Measurements from ENCODE around the gene NR4A1. TPM values are rescaled to one million over a fixed set of nuclear protein-coding genes. Genes with fewer than 3 reads are reported as not detected.

The NR4A1 gene
- total RNA-seq, 1 donor from 2014 or later = 21.7 TPM

GRCh38 chr12:52042706-52043385, 8.4 kb upstream of the NR4A1 start:
- no peaks in the 10 kb centered on the region for H3K9me3 Mint-ChIP-seq (ENCODE audit: low read depth)
- peaks cover 5% of the 10 kb centered on the region for H3K36me3 Mint-ChIP-seq (ENCODE audit: insufficient read depth)
- H3K4me1 Mint-ChIP-seq (ENCODE audit: low read depth) = peaks cover 5% of the 10 kb centered on the region
- H3K4me3 Mint-ChIP-seq (ENCODE audit: low read depth) = no peak overlapping the region
- no peak for DNase-seq (ENCODE audit: low spot score, unreplicated experiment)
- H3K27ac Mint-ChIP-seq = no peak overlapping the region
- TF ChIP-seq, protein P1, sequence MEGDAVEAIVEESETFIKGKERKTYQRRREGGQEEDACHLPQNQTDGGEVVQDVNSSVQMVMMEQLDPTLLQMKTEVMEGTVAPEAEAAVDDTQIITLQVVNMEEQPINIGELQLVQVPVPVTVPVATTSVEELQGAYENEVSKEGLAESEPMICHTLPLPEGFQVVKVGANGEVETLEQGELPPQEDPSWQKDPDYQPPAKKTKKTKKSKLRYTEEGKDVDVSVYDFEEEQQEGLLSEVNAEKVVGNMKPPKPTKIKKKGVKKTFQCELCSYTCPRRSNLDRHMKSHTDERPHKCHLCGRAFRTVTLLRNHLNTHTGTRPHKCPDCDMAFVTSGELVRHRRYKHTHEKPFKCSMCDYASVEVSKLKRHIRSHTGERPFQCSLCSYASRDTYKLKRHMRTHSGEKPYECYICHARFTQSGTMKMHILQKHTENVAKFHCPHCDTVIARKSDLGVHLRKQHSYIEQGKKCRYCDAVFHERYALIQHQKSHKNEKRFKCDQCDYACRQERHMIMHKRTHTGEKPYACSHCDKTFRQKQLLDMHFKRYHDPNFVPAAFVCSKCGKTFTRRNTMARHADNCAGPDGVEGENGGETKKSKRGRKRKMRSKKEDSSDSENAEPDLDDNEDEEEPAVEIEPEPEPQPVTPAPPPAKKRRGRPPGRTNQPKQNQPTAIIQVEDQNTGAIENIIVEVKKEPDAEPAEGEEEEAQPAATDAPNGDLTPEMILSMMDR (IDR thresholded peaks at IDR 0.05; ENCODE audit: unreplicated experiment) = no peak
- H3K27me3 Mint-ChIP-seq = no peaks in the 10 kb centered on the region

DNA sequence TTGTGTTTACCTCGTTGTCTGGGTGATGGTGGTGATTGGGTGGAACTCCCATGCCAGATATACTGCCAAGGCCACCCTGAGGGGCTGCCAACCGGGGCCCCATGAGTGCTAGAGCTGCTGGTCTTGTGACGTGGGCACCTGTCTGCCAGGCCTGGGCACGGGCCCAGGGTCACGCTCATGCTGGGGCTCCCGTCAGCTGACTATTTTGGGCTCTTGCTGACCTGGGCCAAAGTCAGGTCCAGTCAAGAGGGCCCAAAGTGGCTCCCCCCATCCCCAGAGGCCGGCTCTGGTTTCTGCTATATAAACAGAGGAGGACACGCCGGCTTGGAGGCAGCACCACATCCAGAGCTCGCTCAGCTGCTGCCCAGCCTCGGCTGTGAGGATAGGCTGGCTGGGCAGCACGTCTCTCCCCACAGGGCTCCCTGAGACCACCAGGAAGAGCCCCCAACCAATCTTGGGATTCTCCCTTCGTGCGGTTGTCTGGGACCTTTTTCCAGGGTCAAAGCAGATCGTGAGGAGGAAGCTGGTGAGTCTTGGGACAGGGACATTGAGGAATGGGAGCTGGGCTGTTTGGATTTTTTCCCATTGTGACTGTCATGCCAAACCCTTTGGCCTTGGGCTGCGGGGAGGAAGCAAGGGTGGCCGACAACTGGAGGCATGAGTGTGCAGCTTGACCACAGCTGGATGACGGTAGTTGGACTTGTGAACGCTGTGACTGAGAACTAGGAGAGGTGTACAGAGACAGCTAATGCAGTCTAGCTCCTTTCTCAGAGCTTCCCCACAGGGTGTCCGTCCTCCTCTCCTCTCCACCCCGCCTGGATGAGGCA, 7.6 kb upstream of the NR4A1 start:
- Mint-ChIP-seq H3K4me3 (ENCODE audit: low read depth) (no peak overlapping the region), H3K36me3 (ENCODE audit: insufficient read depth) (peaks cover 5% of the 10 kb centered on the region), H3K27me3 (no peaks in the 10 kb centered on the region), H3K4me1 (ENCODE audit: low read depth) (peaks cover 3% of the 10 kb centered on the region), H3K27ac (no peak overlapping the region), H3K9me3 (ENCODE audit: low read depth) (no peaks in the 10 kb centered on the region)
- no peak for DNase-seq (ENCODE audit: low spot score, unreplicated experiment)
- TF ChIP-seq, protein P1 (IDR thresholded peaks at IDR 0.05; ENCODE audit: unreplicated experiment) = no peak

DNA sequence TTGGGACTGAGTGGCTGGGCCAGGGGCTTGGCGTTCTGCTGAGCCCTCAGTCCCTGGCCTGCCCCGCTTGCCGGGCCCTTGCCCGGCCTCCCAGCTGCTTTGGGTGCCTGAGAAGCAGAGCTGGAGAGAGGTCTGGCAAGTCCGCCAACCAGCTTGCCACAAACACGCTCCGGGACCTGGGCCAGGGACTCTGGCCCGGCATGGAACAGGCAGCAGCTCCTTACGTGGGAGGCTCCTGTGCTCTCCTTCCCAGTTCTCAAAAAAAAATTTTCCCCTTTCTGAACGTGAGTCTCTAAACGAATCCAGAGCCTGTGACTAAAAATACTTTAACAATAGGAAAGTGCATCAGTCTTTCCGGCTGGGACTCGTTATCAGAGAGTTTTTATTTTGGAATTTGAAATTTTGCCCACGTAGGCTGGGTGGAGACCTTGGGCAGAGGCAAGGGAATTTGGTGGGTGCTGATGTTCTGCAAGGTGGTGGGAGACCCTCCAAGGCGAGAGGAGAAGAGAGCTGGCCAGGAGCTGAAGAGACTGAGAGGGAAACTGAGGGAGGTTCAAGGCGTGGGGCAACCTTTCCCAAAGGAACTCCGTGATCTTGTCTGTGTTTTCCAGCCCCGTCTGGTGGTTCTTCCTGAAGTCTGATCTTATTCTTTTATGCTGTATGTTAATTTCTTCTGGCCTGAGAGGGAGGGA, 6.8 kb upstream of the NR4A1 start:
- H3K4me1 Mint-ChIP-seq (ENCODE audit: low read depth) = peaks cover 7% of the 10 kb centered on the region
- peaks cover 5% of the 10 kb centered on the region for H3K36me3 Mint-ChIP-seq (ENCODE audit: insufficient read depth)
- no peak overlapping the region for H3K4me3 Mint-ChIP-seq (ENCODE audit: low read depth)
- TF ChIP-seq, protein P1 (IDR thresholded peaks at IDR 0.05; ENCODE audit: unreplicated experiment) = no peak
- no peak for DNase-seq (ENCODE audit: low spot score, unreplicated experiment)
- peak overlapping the region; percentile 31 for H3K27ac Mint-ChIP-seq
- no peaks in the 10 kb centered on the region for H3K9me3 Mint-ChIP-seq (ENCODE audit: low read depth)
- H3K27me3 Mint-ChIP-seq = peaks cover 4% of the 10 kb centered on the region

- peaks cover 14% of the 10 kb centered on the region for H3K4me1 Mint-ChIP-seq (ENCODE audit: low read depth)
- DNase-seq (ENCODE audit: low spot score, unreplicated experiment) = no peak
- H3K36me3 Mint-ChIP-seq (ENCODE audit: insufficient read depth) = peaks cover 5% of the 10 kb centered on the region
- no peak overlapping the region for H3K4me3 Mint-ChIP-seq (ENCODE audit: low read depth)
- H3K9me3 Mint-ChIP-seq (ENCODE audit: low read depth) = no peaks in the 10 kb centered on the region
- TF ChIP-seq, protein P1 (IDR thresholded peaks at IDR 0.05; ENCODE audit: unreplicated experiment) = no peak
- peaks cover 5% of the 10 kb centered on the region for H3K27me3 Mint-ChIP-seq
- no peak overlapping the region for H3K27ac Mint-ChIP-seq
Observed at GRCh38 chr12:52045794-52046199, 5.4 kb upstream of the NR4A1 start.

DNA sequence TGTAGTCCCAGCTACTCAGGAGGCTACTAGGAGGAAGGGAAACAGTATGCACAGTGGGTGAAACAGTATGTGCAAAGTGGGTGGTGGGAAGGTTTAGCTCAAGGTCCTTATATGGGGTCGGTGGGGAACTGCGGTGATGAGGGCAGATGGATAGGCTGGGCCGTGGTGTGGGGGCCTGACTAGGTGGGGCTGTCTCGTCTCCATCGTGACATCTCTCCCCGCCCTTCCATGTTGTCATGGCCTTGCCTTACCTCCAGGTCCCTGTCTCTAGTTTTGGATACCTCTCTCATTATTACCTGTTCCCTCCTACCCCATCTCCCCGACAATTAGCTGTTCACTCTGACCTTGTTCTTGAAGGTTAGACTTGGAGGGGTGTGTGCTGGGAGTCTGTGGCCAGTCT, 4.4 kb upstream of the NR4A1 start:
- TF ChIP-seq, protein P1 (IDR thresholded peaks at IDR 0.05; ENCODE audit: unreplicated experiment) = no peak
- H3K9me3 Mint-ChIP-seq (ENCODE audit: low read depth) = no peaks in the 10 kb centered on the region
- H3K27me3 Mint-ChIP-seq = peaks cover 5% of the 10 kb centered on the region
- peaks cover 19% of the 10 kb centered on the region for H3K4me1 Mint-ChIP-seq (ENCODE audit: low read depth)
- no peak overlapping the region for H3K4me3 Mint-ChIP-seq (ENCODE audit: low read depth)
- peaks cover 5% of the 10 kb centered on the region for H3K36me3 Mint-ChIP-seq (ENCODE audit: insufficient read depth)
- no peak for DNase-seq (ENCODE audit: low spot score, unreplicated experiment)
- H3K27ac Mint-ChIP-seq = no peak overlapping the region

Data from progenitor cell of endocrine pancreas (in vitro differentiated cells).